HG02798 (cell line): Measurements from ENCODE around the gene MASP1.

Experiments
- ATAC-seq: cut with Tn5 transposase; IDR thresholded peaks from one replicate; pipeline ENCODE4 v1.9.1; 2021; ENCODE audit warnings: mild to moderate bottlenecking; ENCODE audit not compliant: unreplicated experiment, poor library complexity

The MASP1 gene

GRCh38 chr3:187295316-187296034 is 3.9 kb upstream of the MASP1 start:
- ATAC-seq: no peak

DNA sequence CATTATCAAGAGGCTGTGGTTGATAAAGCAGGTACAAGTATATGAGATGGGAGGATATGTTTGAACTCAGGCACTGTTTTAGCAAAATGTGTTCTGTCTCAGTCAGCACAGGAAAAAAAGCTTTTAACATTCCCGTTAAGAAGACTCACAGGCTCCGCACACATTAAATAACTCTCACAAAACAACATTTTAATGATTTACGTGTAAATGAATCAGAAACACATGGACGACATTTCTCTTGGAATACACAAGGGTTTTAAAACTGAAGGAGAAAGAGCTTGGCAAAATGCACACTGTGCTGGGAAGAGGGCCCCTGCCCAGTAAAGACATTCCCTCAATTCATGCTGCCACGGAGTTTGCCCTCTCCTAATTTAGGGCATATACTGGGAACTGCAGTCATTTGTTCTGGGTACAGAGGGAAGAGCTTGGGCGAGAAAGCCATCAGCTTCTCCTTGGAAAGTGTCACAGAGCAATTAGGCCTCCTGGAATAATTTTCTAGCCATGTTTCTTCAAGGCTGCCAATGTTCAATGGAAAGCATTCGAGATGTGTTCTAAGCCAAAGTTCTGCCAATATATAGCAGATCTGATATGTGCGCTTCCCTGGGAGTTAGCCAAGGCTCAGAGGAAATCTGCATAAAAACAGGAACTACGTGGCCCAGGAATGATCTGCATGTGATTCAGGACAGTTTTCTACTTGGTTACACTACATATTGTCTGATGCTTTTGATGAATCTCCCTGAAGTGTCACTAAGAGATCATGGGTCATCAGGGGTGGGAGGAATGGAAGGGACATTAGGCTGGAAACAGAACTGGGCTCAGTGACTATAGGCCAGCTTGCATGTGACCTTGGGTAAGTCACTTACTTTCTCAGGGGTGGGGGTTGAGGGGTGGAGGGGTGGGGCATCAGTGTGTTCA is 2.2 kb upstream of the MASP1 start:
- no peak for ATAC-seq

GRCh38 chr3:187292631-187293515 is 1.3 kb upstream of the MASP1 start:
- ATAC-seq: no peak

- ATAC-seq: no peak
These were observed 644 bp upstream of the MASP1 start for GRCh38 chr3:187292181-187292580.

- no peak for ATAC-seq
These were observed 481 bp downstream of the MASP1 start for GRCh38 chr3:187291001-187291511.

GRCh38 chr3:187290503-187290902 is 1.0 kb downstream of the MASP1 start:
- ATAC-seq: no peak

GRCh38 chr3:187288855-187289605 is 2.5 kb downstream of the MASP1 start:
- no peak for ATAC-seq

DNA sequence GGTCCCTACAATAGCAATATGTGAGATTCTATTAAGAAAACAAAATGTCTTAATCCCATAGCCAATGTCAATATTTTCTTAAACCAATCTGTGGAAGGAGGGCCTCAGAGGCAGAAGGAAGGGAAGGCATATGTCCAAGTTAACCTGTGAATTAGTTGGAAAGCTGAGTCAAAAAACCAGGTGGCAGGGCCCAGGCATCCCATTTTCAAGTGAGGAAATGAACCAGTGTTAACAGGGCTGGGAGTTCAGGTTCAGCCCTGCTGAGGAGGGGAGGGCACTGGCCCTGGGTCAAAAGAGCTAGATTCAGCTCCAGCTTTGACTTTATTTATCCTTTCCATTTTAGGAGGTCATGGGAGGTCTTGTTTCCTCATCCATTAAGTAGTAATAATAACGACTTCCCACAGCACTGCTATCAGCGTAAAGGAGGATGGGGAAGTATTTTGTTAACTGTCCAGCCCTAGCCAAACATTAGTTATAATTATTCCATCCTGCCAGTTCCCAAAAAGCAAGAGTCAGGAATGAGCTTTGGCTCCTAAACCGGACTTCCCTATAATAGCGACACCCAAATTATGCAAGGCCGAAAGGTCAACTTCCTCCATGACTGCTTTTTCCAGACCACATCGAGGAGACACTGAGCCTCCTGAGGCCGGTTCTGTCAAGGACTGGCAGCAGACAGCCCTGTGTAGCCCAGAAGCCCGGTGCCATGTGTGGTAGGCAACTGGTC is 3.2 kb downstream of the MASP1 start:
- no peak for ATAC-seq

GRCh38 chr3:187287256-187287655 is 4.3 kb downstream of the MASP1 start:
- ATAC-seq: no peak

DNA sequence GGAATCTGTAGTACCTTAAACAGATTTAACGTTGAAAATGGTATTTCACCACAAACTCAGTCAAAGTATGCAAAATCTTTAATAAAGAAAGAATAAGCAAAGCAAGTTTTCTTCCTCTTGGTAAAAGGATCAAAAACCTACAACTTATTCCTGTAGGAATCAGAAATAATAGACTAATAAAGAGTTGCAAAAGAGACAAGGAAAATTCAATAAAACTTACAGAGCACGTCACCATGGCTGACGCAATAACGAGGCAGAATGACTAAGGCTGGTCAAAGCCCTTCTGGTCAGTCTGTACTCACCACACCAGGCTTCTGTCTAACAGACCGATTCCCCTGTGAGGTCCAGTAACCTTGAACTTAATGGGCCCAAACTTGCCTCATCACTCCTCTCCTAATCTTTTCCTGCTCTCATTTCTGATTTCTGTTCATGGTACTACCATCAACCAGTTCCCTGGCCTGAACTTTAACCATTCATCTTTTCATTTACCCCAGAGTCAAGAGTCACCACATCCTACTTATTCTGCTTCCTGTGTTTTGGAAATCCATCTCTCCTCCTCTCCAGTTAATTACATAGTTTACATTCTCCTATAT is 5.0 kb downstream of the MASP1 start:
- ATAC-seq: no peak

- no peak for ATAC-seq
These were observed 10.3 kb downstream of the MASP1 start for GRCh38 chr3:187281191-187281714.

- no peak for ATAC-seq
These were observed 10.9 kb downstream of the MASP1 start for GRCh38 chr3:187280644-187281043.

DNA sequence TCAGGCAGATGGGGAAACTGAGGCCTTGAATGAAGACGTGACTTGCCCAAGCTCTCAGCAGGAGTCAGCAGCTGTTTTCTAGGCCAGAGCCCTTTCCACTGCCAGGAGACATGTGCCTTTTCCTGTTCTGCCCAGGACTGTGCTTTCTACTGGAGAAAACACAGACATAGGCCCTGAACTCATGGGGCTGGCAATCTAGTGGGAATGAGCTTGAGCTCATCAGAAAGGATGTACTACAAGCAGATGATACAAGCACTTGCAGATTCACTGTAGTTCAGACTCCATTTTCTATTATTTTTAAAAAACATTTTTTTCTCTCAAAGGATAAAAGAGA is 14.4 kb downstream of the MASP1 start:
- no peak for ATAC-seq

GRCh38 chr3:187276397-187277128 is 15.0 kb downstream of the MASP1 start:
- ATAC-seq: no peak

- ATAC-seq: no peak
These were observed 16.6 kb downstream of the MASP1 start for GRCh38 chr3:187274977-187275338.

DNA sequence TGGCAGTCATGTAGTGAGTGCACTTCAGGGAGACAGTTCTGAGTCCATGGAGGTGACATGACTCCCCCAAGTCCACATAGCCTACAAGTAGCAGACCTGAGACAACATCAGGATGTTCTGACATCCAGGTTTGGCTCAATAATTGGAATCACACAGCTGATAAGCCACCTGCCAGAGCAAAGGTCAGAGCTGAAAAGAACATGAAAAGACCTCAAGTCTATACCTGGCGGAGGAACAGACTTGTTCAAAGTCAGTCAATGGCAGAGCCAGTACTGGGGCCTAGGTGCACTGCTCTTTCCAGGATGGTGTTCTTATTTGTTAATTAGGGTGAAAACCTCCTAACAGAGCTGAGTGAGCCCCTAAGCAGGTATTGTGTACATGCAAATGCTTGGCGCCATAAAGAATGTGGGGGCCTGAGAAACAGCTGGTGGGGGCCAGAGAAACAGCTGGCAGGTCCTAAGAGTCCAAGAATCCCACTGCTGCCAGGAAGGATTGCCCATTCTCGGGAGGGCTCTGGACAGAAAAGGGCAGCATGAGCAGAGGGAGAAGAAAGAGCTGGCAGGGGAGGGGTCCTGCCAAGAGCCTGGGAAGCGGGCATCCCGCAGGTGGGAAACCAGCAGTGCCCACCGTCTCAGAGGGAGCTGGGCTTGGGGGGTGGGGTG is 17.1 kb downstream of the MASP1 start:
- no peak for ATAC-seq

DNA sequence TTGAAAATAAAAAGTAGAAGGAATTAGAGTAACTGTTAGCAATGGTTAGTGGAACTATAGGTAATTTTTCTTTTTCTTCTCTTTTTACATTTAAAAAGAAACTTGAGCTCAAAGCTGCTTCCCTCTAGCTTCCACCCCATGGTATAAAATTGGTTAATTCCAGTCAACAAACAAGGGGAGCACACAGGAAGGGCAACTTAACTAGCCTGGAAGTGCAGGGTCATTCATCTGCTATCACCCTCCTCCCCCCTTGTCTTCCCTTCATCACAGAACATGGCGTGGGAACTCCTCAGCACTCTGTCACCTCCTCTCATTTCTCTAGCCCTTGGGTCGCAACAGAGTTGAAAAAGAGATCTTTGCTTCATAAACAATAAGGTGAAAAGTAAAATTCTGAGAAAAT is 20.0 kb downstream of the MASP1 start:
- ATAC-seq: no peak
